Measurements from ENCODE around the gene SCN4B.

SCN4B gene

DNA sequence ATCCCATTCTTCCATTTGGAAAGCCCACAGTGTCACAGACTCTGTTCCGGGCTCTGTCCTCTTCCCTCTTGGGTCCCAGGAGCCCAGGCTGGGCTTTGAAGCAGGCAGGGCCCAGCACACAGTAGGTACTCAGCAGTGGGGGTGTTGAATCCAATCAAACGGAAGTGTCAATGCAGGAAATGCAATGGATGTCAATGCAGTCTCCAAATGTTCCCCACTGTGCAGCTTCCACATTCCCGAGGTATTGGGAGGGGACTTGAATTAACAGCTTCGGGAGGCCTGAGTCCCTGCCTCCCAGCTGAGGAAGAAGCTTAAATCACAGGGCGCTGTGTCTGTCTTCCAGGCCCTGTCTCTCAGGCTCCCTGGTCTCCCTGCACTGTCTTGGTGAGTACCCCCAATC is 44.1 kb downstream of the SCN4B start:
- TF ChIP-seq, protein P1, sequence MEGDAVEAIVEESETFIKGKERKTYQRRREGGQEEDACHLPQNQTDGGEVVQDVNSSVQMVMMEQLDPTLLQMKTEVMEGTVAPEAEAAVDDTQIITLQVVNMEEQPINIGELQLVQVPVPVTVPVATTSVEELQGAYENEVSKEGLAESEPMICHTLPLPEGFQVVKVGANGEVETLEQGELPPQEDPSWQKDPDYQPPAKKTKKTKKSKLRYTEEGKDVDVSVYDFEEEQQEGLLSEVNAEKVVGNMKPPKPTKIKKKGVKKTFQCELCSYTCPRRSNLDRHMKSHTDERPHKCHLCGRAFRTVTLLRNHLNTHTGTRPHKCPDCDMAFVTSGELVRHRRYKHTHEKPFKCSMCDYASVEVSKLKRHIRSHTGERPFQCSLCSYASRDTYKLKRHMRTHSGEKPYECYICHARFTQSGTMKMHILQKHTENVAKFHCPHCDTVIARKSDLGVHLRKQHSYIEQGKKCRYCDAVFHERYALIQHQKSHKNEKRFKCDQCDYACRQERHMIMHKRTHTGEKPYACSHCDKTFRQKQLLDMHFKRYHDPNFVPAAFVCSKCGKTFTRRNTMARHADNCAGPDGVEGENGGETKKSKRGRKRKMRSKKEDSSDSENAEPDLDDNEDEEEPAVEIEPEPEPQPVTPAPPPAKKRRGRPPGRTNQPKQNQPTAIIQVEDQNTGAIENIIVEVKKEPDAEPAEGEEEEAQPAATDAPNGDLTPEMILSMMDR (IDR thresholded peaks at IDR 0.05; ENCODE audit: insufficient read depth, low read length): no peak
- TF ChIP-seq SPI1 (IDR thresholded peaks at IDR 0.05; ENCODE audit: borderline replicate concordance, low read depth): no peak
- TF ChIP-seq, protein P2, sequence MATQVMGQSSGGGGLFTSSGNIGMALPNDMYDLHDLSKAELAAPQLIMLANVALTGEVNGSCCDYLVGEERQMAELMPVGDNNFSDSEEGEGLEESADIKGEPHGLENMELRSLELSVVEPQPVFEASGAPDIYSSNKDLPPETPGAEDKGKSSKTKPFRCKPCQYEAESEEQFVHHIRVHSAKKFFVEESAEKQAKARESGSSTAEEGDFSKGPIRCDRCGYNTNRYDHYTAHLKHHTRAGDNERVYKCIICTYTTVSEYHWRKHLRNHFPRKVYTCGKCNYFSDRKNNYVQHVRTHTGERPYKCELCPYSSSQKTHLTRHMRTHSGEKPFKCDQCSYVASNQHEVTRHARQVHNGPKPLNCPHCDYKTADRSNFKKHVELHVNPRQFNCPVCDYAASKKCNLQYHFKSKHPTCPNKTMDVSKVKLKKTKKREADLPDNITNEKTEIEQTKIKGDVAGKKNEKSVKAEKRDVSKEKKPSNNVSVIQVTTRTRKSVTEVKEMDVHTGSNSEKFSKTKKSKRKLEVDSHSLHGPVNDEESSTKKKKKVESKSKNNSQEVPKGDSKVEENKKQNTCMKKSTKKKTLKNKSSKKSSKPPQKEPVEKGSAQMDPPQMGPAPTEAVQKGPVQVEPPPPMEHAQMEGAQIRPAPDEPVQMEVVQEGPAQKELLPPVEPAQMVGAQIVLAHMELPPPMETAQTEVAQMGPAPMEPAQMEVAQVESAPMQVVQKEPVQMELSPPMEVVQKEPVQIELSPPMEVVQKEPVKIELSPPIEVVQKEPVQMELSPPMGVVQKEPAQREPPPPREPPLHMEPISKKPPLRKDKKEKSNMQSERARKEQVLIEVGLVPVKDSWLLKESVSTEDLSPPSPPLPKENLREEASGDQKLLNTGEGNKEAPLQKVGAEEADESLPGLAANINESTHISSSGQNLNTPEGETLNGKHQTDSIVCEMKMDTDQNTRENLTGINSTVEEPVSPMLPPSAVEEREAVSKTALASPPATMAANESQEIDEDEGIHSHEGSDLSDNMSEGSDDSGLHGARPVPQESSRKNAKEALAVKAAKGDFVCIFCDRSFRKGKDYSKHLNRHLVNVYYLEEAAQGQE (IDR thresholded peaks at IDR 0.05; ENCODE audit: insufficient replicate concordance, low read depth): no peak
- TF ChIP-seq GABPA (IDR thresholded peaks at IDR 0.05; ENCODE audit: low read depth): no peak
- no peak for TF ChIP-seq POLR2AphosphoS5 (IDR thresholded peaks at IDR 0.05; ENCODE audit: low read depth)
- Histone ChIP-seq H3K27me3 (ENCODE audit: insufficient read depth, poor library complexity, severe bottlenecking) (no peaks in the 10 kb centered on the region), H3K4me3 (replicated peaks; ENCODE audit: insufficient read depth, low read length) (no peak overlapping the region), H3K27ac (replicated peaks) (no peak overlapping the region)
- DNase-seq (ENCODE audit: low read depth in 1 of 2, low spot score in 1 of 2): no peak

DNA sequence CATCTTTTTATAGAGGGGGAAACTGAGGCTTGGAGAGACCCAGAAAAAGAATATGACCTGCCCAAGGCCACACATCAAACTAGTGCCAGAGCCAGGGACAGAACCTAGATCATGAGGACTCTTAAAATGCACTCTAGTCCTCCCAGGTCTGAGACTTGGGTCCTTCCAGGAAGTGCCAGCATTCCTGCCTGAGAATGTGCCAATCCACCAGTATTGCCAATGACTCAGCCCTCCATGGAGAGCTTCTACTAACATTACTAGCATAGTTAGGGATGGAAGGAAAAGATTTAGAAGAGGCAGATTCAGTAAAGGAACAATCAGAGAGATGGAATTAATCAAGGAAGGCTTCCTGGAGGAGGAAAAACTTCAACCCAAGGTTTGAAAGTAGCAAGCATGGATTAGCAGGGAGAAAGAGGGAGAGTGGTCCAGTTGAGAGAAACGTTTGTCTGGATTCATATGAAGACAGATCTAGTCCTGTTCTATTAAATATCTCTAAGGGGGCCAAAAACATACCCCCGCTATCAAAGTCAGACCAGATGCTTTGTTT is 45.8 kb downstream of the SCN4B start:
- no peak for DNase-seq (ENCODE audit: low read depth in 1 of 2, low spot score in 1 of 2)
- Histone ChIP-seq H3K4me3 (replicated peaks; ENCODE audit: insufficient read depth, low read length) (no peak overlapping the region), H3K27me3 (ENCODE audit: insufficient read depth, poor library complexity, severe bottlenecking) (no peaks in the 10 kb centered on the region), H3K27ac (replicated peaks) (no peak overlapping the region)
- TF ChIP-seq POLR2AphosphoS5 (IDR thresholded peaks at IDR 0.05; ENCODE audit: low read depth) (no peak), SPI1 (IDR thresholded peaks at IDR 0.05; ENCODE audit: borderline replicate concordance, low read depth) (no peak), GABPA (IDR thresholded peaks at IDR 0.05; ENCODE audit: low read depth) (no peak)
- TF ChIP-seq, protein P1 (IDR thresholded peaks at IDR 0.05; ENCODE audit: insufficient read depth, low read length): no peak
- TF ChIP-seq, protein P2 (IDR thresholded peaks at IDR 0.05; ENCODE audit: insufficient replicate concordance, low read depth): no peak

DNA sequence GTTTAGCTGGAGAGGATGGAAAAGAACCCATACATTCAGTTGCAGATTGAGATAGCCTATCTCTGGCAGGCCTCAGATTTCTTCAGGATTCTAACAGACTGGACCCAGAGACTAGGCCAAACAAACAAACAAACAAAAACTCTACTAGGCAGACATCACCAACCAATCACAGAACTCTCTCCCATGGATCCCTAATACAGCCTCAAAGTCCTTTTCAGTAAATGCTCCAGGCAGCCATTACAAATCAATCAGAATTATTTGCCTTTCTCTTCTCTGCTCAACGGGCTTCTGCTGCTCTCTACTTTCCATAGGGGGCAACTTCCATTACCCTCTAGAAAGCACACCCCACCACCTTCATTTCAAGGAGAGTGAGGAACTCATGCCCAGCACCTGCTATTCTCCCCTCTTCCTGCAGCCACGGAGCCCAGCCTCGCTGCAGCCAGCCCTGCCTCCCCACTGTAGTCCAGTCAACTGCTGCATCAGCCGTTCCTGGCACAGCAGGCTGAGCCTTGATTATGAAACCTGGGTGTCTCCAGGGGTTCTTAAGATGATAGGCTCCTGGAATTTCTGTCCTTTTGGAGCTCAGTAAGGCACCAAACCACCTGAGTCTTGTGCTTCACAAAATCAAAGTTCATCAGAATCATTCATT is 46.8 kb downstream of the SCN4B start:
- no peak for TF ChIP-seq SPI1 (IDR thresholded peaks at IDR 0.05; ENCODE audit: borderline replicate concordance, low read depth)
- TF ChIP-seq, protein P2 (IDR thresholded peaks at IDR 0.05; ENCODE audit: insufficient replicate concordance, low read depth): no peak
- TF ChIP-seq, protein P1 (IDR thresholded peaks at IDR 0.05; ENCODE audit: insufficient read depth, low read length): no peak
- no peak for TF ChIP-seq POLR2AphosphoS5 (IDR thresholded peaks at IDR 0.05; ENCODE audit: low read depth)
- no peak for TF ChIP-seq GABPA (IDR thresholded peaks at IDR 0.05; ENCODE audit: low read depth)
- Histone ChIP-seq H3K27me3 (ENCODE audit: insufficient read depth, poor library complexity, severe bottlenecking) (no peaks in the 10 kb centered on the region), H3K27ac (replicated peaks) (no peak overlapping the region), H3K4me3 (replicated peaks; ENCODE audit: insufficient read depth, low read length) (no peak overlapping the region)
- DNase-seq (ENCODE audit: low read depth in 1 of 2, low spot score in 1 of 2): no peak
